Astrocyte of the spinal cord (primary cell): ENCODE measurements around the gene MAGEA8.

Experiments used
- DNase-seq: peaks from one replicate; pipeline ENCODE4 v3.0.0; 2011; ENCODE audit warnings: low read depth, low spot score
- H3K4me3 ChIP-seq: 2 replicates; pipeline ENCODE4 v1.5.1; 2011; ENCODE audit warnings: low read depth, mild to moderate bottlenecking, low read length, moderate library complexity
- CTCF ChIP-seq: IDR thresholded peaks from 2 replicates; pipeline ENCODE4 v1.5.1; 2012; ENCODE audit warnings: low read depth, mild to moderate bottlenecking, low read length, inconsistent platforms
- in situ Hi-C: cut with HindIII; loops from 2 replicates; pipeline ENCODE4 v1.10.0; 2017; ENCODE audit warnings: low sequenced_read_pairs

MAGEA8 gene

GRCh38 chrX:149846789-149847188 lies 34.2 kb upstream of the MAGEA8 start:
- no peak for TF ChIP-seq CTCF
- in situ Hi-C loops, result no loop called here
- DNase-seq, result no peak

GRCh38 chrX:149848855-149849254 lies 32.1 kb upstream of the MAGEA8 start:
- H3K4me3 ChIP-seq, result no peak overlapping the region
- no peak for DNase-seq
- in situ Hi-C loops, result no loop called here
- no peak for TF ChIP-seq CTCF

More at GRCh38 chrX:149846789-149847188, 34.2 kb upstream of the MAGEA8 start:
- no peak overlapping the region for H3K4me3 ChIP-seq

- H3K4me3 ChIP-seq, result no peak overlapping the region
- no peak for TF ChIP-seq CTCF
- in situ Hi-C loops, result no loop called here
- no peak for DNase-seq
Observed at GRCh38 chrX:149849787-149850186, 31.2 kb upstream of the MAGEA8 start.

- H3K4me3 ChIP-seq, result no peak overlapping the region
- in situ Hi-C loops, result no loop called here
- no peak for DNase-seq
- TF ChIP-seq CTCF, result no peak
Observed at GRCh38 chrX:149851864-149852263, 29.1 kb upstream of the MAGEA8 start.

GRCh38 chrX:149853925-149854324 lies 27.1 kb upstream of the MAGEA8 start:
- in situ Hi-C loops, result no loop called here
- TF ChIP-seq CTCF, result no peak
- no peak overlapping the region for H3K4me3 ChIP-seq
- DNase-seq, result no peak

GRCh38 chrX:149858592-149858991 lies 22.4 kb upstream of the MAGEA8 start:
- no peak overlapping the region for H3K4me3 ChIP-seq
- in situ Hi-C loops, result no loop called here
- TF ChIP-seq CTCF, result no peak
- DNase-seq, result no peak

GRCh38 chrX:149860445-149860844 lies 20.5 kb upstream of the MAGEA8 start:
- no peak overlapping the region for H3K4me3 ChIP-seq
- no peak for TF ChIP-seq CTCF
- in situ Hi-C loops, result no loop called here
- no peak for DNase-seq
